Calu3 (cell line): ENCODE results near the gene CELSR1. TPM values are rescaled to one million over a fixed set of nuclear protein-coding genes. Genes with fewer than 3 reads are reported as not detected.
"Not testable (repeated sequence)": the region's sequence is repeated elsewhere in the genome, so short reads cannot be mapped to it uniquely, and the experiment has no call there.

Experiments
- BruUV-seq: library from RNA; stranded (reverse); fragments of 400-500 nt; replicated peaks from 2 replicates; lab custom pipeline; 2021; lab: Mats Ljungman, UMichigan
- CTCF ChIA-PET: fragments of 300-600 bp; sonication (Branson Sonifier 250); formaldehyde crosslinking; loops from one replicate; lab custom pipeline; 2022; ENCODE audit warnings: antibody characterized with exemption; lab: Charles Lee
- DNase-seq: peaks from one replicate; pipeline ENCODE4 v3.0.0; 2022
- H3K27ac Mint-ChIP-seq: one replicate; pipeline ENCODE4 v1.8.0; 2022; ENCODE audit warnings: mixed read lengths; ENCODE audit not compliant: unreplicated experiment
- H3K27me3 Mint-ChIP-seq: one replicate; pipeline ENCODE4 v1.8.0; 2022; ENCODE audit warnings: mixed read lengths; ENCODE audit not compliant: unreplicated experiment
- H3K36me3 Mint-ChIP-seq: one replicate; pipeline ENCODE4 v1.8.0; 2022; ENCODE audit warnings: mild to moderate bottlenecking, moderate library complexity, mixed read lengths; ENCODE audit not compliant: insufficient read depth, unreplicated experiment
- H3K4me1 Mint-ChIP-seq: one replicate; pipeline ENCODE4 v1.8.0; 2022; ENCODE audit warnings: mild to moderate bottlenecking, low read depth, mixed read lengths; ENCODE audit not compliant: unreplicated experiment
- H3K4me3 Mint-ChIP-seq: one replicate; pipeline ENCODE4 v1.8.0; 2022; ENCODE audit warnings: mild to moderate bottlenecking, low read depth, moderate library complexity, mixed read lengths; ENCODE audit not compliant: unreplicated experiment
- H3K9me3 Mint-ChIP-seq: one replicate; pipeline ENCODE4 v1.8.0; 2022; ENCODE audit warnings: low read depth, mixed read lengths; ENCODE audit not compliant: unreplicated experiment
- CTCF ChIP-seq: fragments of 200-600 bp; IDR thresholded peaks from one replicate; pipeline ENCODE4 v1.8.0; 2022; ENCODE audit warnings: antibody characterized with exemption; ENCODE audit not compliant: unreplicated experiment
- intact Hi-C: fragments of 100-400 bp; cut with micrococcal nuclease; formaldehyde crosslinking; loops from one replicate; pipeline ENCODE4 v1.10.0; 2022; ENCODE audit not compliant: unreplicated experiment
- total RNA-seq: library from RNA; stranded (reverse); gene quantifications from 2 replicates; pipeline ENCODE4 v1.2.3, GENCODE V29; 2022

CELSR1 gene
- total RNA-seq, 1 experiment from 2014 or later: 45.5 TPM

GRCh38 chr22:46405901-46406300 is 131.5 kb downstream of the CELSR1 start:
- BruUV-seq: no TSS peak
- no peak overlapping the region for H3K27ac Mint-ChIP-seq
- no peak for DNase-seq
- CTCF ChIA-PET: interaction anchor here (0.5 kb wide), 1 partner anchor 78 kb away, joined by 3 read pairs; no protein-coding TSS in a partner anchor
- intact Hi-C loops: no loop called here
- H3K4me1 Mint-ChIP-seq: no peaks in the 10 kb centered on the region
- H3K9me3 Mint-ChIP-seq: no peaks in the 10 kb centered on the region
- no peak for TF ChIP-seq CTCF
- H3K27me3 Mint-ChIP-seq: no peaks in the 10 kb centered on the region
- no peak overlapping the region for H3K4me3 Mint-ChIP-seq
- H3K36me3 Mint-ChIP-seq: no peaks in the 10 kb centered on the region

GRCh38 chr22:46403880-46404279 is 133.5 kb downstream of the CELSR1 start:
- BruUV-seq, H3K27me3 Mint-ChIP-seq, CTCF ChIA-PET: not testable (repeated sequence)

GRCh38 chr22:46402505-46402904 is 134.9 kb downstream of the CELSR1 start:
- H3K36me3 Mint-ChIP-seq: no peaks in the 10 kb centered on the region
- BruUV-seq: no TSS peak
- H3K4me1 Mint-ChIP-seq: no peaks in the 10 kb centered on the region
- CTCF ChIA-PET: no interaction called here
- no peak overlapping the region for H3K4me3 Mint-ChIP-seq
- H3K27me3 Mint-ChIP-seq: no peaks in the 10 kb centered on the region
- H3K9me3 Mint-ChIP-seq: no peaks in the 10 kb centered on the region
- DNase-seq: no peak
- TF ChIP-seq CTCF: no peak
- intact Hi-C loops: no loop called here
- H3K27ac Mint-ChIP-seq: no peak overlapping the region

More at GRCh38 chr22:46403880-46404279, 133.5 kb downstream of the CELSR1 start:
- H3K27ac Mint-ChIP-seq, intact Hi-C loops, H3K36me3 Mint-ChIP-seq, H3K9me3 Mint-ChIP-seq, H3K4me1 Mint-ChIP-seq, H3K4me3 Mint-ChIP-seq, DNase-seq: not testable (repeated sequence)

GRCh38 chr22:46401370-46401769 is 136.1 kb downstream of the CELSR1 start:
- DNase-seq: no peak
- no peaks in the 10 kb centered on the region for H3K4me1 Mint-ChIP-seq
- H3K4me3 Mint-ChIP-seq: no peak overlapping the region
- no TSS peak for BruUV-seq
- H3K36me3 Mint-ChIP-seq: no peaks in the 10 kb centered on the region
- H3K27ac Mint-ChIP-seq: no peak overlapping the region
- TF ChIP-seq CTCF: no peak
- CTCF ChIA-PET: interaction anchor here (0.8 kb wide), 1 partner anchor 122 kb away, joined by 6 read pairs; no protein-coding TSS in a partner anchor
- no peaks in the 10 kb centered on the region for H3K9me3 Mint-ChIP-seq
- intact Hi-C loops: no loop called here
- no peaks in the 10 kb centered on the region for H3K27me3 Mint-ChIP-seq

GRCh38 chr22:46399251-46400024 is 138.0 kb downstream of the CELSR1 start:
- BruUV-seq: no TSS peak
- Mint-ChIP-seq H3K4me3 (no peak overlapping the region), H3K9me3 (no peaks in the 10 kb centered on the region), H3K27me3 (no peaks in the 10 kb centered on the region), H3K4me1 (no peaks in the 10 kb centered on the region), H3K36me3 (no peaks in the 10 kb centered on the region), H3K27ac (no peak overlapping the region)
- CTCF ChIA-PET: no interaction called here
- TF ChIP-seq CTCF: no peak
- no peak for DNase-seq
- intact Hi-C loops: no loop called here
